Smooth muscle cell (in vitro differentiated cells): ENCODE results near the gene RBM28. TPM values are rescaled to one million over a fixed set of nuclear protein-coding genes. Genes with fewer than 3 reads are reported as not detected.
A peak's percentile ranks its signal among the peaks of the same experiment; 100 is the strongest.

ENCODE experiments used
- DNase-seq: peaks from one replicate; lab custom pipeline; 2025; ENCODE audit not compliant: unreplicated experiment; lab: John Stamatoyannopoulos, UW
- H2AFZ ChIP-seq: fragments of 200-600 bp; sonication (generic); 2 replicates; pipeline ENCODE4 v1.6.0; 2016; ENCODE audit warnings: antibody characterized with exemption, low read depth, mild to moderate bottlenecking
- H3F3A ChIP-seq: fragments of 200-600 bp; sonication (generic); 2 replicates; pipeline ENCODE4 v1.6.0; 2017; ENCODE audit warnings: antibody characterized with exemption, low read depth
- H3K27ac ChIP-seq: fragments of 200-600 bp; sonication (generic); 2 replicates; pipeline ENCODE4 v1.5.1; 2016; ENCODE audit warnings: low read depth, mild to moderate bottlenecking
- H3K27me3 ChIP-seq: fragments of 200-600 bp; sonication (generic); 2 replicates; pipeline ENCODE4 v1.6.1; 2016; ENCODE audit warnings: low read depth, mild to moderate bottlenecking
- H3K36me3 ChIP-seq: fragments of 200-600 bp; sonication (generic); 2 replicates; pipeline ENCODE4 v1.5.1; 2016; ENCODE audit warnings: low read depth
- H3K4me1 ChIP-seq: fragments of 200-600 bp; sonication (generic); 2 replicates; pipeline ENCODE4 v1.5.1; 2016; ENCODE audit warnings: low read depth
- H3K4me2 ChIP-seq: fragments of 200-600 bp; sonication (generic); 2 replicates; pipeline ENCODE4 v1.6.0; 2016; ENCODE audit warnings: mild to moderate bottlenecking
- H3K4me3 ChIP-seq: fragments of 200-600 bp; sonication (generic); 2 replicates; pipeline ENCODE4 v1.5.1; 2016; ENCODE audit warnings: mild to moderate bottlenecking
- H3K79me2 ChIP-seq: fragments of 200-600 bp; sonication (generic); 2 replicates; pipeline ENCODE4 v1.6.0; 2016; ENCODE audit warnings: low read depth, mild to moderate bottlenecking
- H3K9ac ChIP-seq: fragments of 200-600 bp; sonication (generic); 2 replicates; pipeline ENCODE4 v1.6.0; 2016; ENCODE audit warnings: low read depth
- H3K9me3 ChIP-seq: fragments of 200-600 bp; sonication (generic); replicated peaks from 2 replicates; pipeline ENCODE4 v1.5.1; 2016; ENCODE audit warnings: low read depth
- H4K20me1 ChIP-seq: fragments of 200-600 bp; sonication (generic); 2 replicates; pipeline ENCODE4 v1.6.0; 2016; ENCODE audit warnings: low read depth
- WGBS: methylation state at CpG from one replicate; pipeline ENCODE4 v1.1.7; 2016; ENCODE audit warnings: low lambda C conversion rate; 5-methylcytosine and 5-hydroxymethylcytosine counted together
- polyA plus RNA-seq: library from polyadenylated mRNA; unstranded; fragments of >200 nt; fragmentation: Nextera tagmentation; extraction: Ambion mirVana; gene quantifications from 2 replicates; pipeline ENCODE4 v1.2.1, GENCODE V29; 2016
- total RNA-seq: library from RNA; depleted of rRNA; stranded (reverse); fragments of >200 nt; gene quantifications from 2 replicates; pipeline ENCODE4 v1.2.3, GENCODE V29; 2014
- TF ChIP-seq, protein P1 (sequence below): fragments of 200-600 bp; sonication (generic); IDR thresholded peaks from 2 replicates; pipeline ENCODE4 v1.5.1; 2017; ENCODE audit warnings: borderline replicate concordance, mild to moderate bottlenecking, antibody characterized with exemption; ENCODE audit not compliant: insufficient read depth, poor library complexity, severe bottlenecking

The RBM28 gene
- total and polyA plus RNA-seq, 2 experiments from 2014 or later: 13.7 to 23.2 TPM

DNA sequence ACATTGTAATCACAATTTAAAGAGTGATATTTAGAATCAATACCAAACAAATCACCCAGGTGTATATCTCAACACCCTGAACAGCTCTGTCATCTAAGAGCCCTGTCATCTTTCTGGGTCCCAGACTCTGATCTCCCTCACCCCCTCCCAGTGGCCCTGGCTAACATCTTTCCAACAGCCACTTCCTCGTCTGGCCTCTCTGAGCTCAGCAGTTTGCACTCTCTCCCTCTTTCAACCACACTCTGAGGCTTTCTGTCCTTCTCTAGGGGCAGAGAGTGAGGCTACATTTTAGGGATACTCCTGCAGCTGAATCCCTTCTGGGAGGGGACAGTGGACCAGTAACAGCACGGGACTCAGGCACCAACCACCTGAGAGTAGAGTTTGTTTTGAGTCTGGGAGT, 34.9 kb upstream of the RBM28 start:
- no peaks in the 10 kb centered on the region for H3F3A ChIP-seq
- H3K4me3 ChIP-seq: no peak overlapping the region
- H3K4me2 ChIP-seq: no peak overlapping the region
- peak overlapping the region; percentile 62 for H2AFZ ChIP-seq
- peaks cover 7% of the 10 kb centered on the region for H3K27me3 ChIP-seq
- no peak overlapping the region for H3K9ac ChIP-seq
- H3K27ac ChIP-seq: no peak overlapping the region
- 46% methylated on average over 2 of the region's 2 CpGs for WGBS
- DNase-seq: no peak
- no peaks in the 10 kb centered on the region for H3K9me3 ChIP-seq
- no peaks in the 10 kb centered on the region for H3K79me2 ChIP-seq
- H3K4me1 ChIP-seq: no peaks in the 10 kb centered on the region
- no peaks in the 10 kb centered on the region for H3K36me3 ChIP-seq
- no peaks in the 10 kb centered on the region for H4K20me1 ChIP-seq
- TF ChIP-seq, protein P1, sequence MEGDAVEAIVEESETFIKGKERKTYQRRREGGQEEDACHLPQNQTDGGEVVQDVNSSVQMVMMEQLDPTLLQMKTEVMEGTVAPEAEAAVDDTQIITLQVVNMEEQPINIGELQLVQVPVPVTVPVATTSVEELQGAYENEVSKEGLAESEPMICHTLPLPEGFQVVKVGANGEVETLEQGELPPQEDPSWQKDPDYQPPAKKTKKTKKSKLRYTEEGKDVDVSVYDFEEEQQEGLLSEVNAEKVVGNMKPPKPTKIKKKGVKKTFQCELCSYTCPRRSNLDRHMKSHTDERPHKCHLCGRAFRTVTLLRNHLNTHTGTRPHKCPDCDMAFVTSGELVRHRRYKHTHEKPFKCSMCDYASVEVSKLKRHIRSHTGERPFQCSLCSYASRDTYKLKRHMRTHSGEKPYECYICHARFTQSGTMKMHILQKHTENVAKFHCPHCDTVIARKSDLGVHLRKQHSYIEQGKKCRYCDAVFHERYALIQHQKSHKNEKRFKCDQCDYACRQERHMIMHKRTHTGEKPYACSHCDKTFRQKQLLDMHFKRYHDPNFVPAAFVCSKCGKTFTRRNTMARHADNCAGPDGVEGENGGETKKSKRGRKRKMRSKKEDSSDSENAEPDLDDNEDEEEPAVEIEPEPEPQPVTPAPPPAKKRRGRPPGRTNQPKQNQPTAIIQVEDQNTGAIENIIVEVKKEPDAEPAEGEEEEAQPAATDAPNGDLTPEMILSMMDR: no peak

DNA sequence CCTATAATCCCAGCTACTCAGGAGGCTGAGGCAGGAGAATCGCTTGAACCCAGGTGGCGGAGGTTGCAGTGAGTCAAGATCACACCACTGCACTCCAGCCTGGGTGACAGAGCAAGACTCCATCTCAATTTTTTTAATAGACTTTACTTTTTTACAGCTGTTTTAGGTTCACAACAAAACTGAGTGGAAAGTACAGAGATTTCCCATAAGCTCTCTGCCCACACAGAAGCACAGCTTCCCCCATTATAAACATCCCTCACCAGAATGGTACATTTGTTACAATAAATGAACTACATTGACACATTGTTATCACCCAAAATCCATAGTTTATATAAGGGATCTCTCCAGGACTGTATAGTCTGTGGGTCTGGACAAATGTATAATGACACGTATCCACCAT, 32.4 kb upstream of the RBM28 start:
- no peaks in the 10 kb centered on the region for H3K79me2 ChIP-seq
- H3K27ac ChIP-seq: no peak overlapping the region
- no peaks in the 10 kb centered on the region for H4K20me1 ChIP-seq
- DNase-seq: no peak
- no peaks in the 10 kb centered on the region for H3K36me3 ChIP-seq
- no peaks in the 10 kb centered on the region for H3F3A ChIP-seq
- WGBS: 85% methylated on average over 3 of the region's 3 CpGs
- H3K9me3 ChIP-seq: no peaks in the 10 kb centered on the region
- peaks cover 8% of the 10 kb centered on the region for H3K27me3 ChIP-seq
- no peaks in the 10 kb centered on the region for H3K4me1 ChIP-seq
- H3K4me2 ChIP-seq: no peak overlapping the region
- no peak overlapping the region for H2AFZ ChIP-seq
- no peak overlapping the region for H3K4me3 ChIP-seq
- H3K9ac ChIP-seq: no peak overlapping the region
- TF ChIP-seq, protein P1: no peak

DNA sequence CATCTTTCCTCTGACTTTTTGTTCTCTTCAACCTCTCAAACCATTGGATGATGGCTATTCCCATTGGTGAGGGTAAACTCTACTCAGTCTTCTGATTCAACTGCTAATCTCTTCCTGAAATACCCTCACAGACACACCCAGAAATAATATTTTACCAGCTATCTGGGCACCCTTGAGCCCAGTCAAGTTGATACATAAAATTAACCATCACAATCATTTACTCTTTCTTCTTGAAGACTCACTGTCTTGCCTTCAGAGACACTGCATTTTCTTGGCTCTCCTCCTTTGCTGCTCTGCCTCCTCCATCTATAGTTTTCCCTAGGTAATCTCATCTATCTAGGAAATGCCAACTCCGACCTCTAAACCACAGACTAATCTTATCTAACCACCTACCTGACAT, 30.3 kb upstream of the RBM28 start:
- TF ChIP-seq, protein P1: no peak
- 71% methylated on average over 1 of the region's 1 CpG for WGBS
- Histone ChIP-seq H3F3A (no peaks in the 10 kb centered on the region), H3K9ac (no peak overlapping the region), H3K79me2 (no peaks in the 10 kb centered on the region), H3K27me3 (peaks cover 8% of the 10 kb centered on the region), H3K9me3 (no peaks in the 10 kb centered on the region), H3K36me3 (no peaks in the 10 kb centered on the region), H3K4me3 (no peak overlapping the region), H3K27ac (no peak overlapping the region), H2AFZ (no peak overlapping the region), H4K20me1 (no peaks in the 10 kb centered on the region), H3K4me2 (no peak overlapping the region), H3K4me1 (no peaks in the 10 kb centered on the region)
- DNase-seq: no peak

DNA sequence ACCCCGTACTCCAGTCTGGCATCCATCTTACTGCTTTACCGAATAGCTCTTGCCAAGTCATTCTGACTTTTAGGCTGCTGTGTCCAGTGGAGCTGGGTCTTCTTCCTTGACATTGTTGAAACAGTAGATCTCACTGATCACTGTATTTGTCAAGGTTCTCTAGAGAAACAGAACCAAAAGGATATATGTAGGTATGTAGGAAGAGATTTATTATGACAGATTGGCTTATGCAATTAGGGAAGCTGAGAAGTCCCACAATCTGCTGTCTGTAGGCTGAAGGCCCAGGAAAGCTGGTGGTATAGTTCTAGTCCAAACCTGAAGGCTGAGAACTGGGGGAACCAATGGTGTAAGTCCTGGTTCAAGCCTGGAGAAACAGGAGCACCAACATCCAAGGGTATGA, 29.9 kb upstream of the RBM28 start:
- H3K27ac ChIP-seq: no peak overlapping the region
- no peaks in the 10 kb centered on the region for H3K9me3 ChIP-seq
- peaks cover 8% of the 10 kb centered on the region for H3K27me3 ChIP-seq
- TF ChIP-seq, protein P1: no peak
- 94% methylated on average over 2 of the region's 2 CpGs for WGBS
- H4K20me1 ChIP-seq: no peaks in the 10 kb centered on the region
- no peaks in the 10 kb centered on the region for H3K4me1 ChIP-seq
- H3K4me3 ChIP-seq: no peak overlapping the region
- H3K9ac ChIP-seq: no peak overlapping the region
- no peaks in the 10 kb centered on the region for H3K79me2 ChIP-seq
- H3F3A ChIP-seq: no peaks in the 10 kb centered on the region
- no peak overlapping the region for H3K4me2 ChIP-seq
- no peak overlapping the region for H2AFZ ChIP-seq
- no peak for DNase-seq
- no peaks in the 10 kb centered on the region for H3K36me3 ChIP-seq
